ENCODE measurements around the gene TNRC6C.

Gene TNRC6C

DNA sequence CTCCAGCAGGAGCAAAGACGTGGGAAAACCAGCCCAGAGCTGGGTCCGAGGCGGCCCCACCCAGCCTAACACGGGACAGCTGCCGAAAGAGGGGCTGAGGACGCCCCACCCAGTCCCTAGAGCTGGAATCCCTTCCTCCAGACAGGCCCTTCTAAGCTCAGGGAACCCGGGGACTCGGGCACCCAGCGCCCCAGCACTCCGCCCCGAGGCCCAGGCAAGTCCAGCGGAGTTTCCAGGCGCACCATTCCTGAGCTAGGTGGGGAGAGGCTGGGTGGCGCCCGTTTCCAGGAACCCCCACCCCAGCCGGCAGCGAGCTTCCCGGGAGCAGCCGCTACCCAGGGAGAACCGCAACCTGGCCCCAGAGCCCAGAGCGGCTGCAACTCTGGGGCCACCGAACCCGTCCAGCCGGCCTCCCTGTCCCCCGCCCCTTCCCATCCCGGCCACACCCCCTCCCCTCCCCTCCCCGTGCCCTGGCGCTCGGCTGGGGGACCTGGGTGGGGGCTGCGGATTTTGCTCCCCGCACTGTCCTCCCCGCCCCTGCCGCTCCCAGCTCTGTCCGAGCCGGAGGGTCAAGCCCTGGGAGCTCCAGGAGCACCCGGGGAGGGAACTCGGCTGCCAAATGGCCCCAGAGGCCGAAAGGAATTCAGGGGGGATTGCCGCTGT, 169.5 kb downstream of the TNRC6C start (continued):
- TF ChIP-seq ZBTB7A (tag by site-specific recombination; IDR thresholded peaks at IDR 0.05; ENCODE audit: low read depth), result no peak
- no peak for TF ChIP-seq ZFP41 (tag by site-specific recombination; IDR thresholded peaks at IDR 0.05; ENCODE audit: borderline replicate concordance)
- no peak for TF ChIP-seq SP3 (tag by site-specific recombination; IDR thresholded peaks at IDR 0.05)
- TF ChIP-seq, protein P1, sequence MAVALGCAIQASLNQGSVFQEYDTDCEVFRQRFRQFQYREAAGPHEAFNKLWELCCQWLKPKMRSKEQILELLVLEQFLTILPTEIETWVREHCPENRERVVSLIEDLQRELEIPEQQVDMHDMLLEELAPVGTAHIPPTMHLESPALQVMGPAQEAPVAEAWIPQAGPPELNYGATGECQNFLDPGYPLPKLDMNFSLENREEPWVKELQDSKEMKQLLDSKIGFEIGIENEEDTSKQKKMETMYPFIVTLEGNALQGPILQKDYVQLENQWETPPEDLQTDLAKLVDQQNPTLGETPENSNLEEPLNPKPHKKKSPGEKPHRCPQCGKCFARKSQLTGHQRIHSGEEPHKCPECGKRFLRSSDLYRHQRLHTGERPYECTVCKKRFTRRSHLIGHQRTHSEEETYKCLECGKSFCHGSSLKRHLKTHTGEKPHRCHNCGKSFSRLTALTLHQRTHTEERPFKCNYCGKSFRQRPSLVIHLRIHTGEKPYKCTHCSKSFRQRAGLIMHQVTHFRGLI (tag by site-specific recombination; IDR thresholded peaks at IDR 0.05), result no peak
- 0 out of 2 replicates have a peak, but pooled peaks have one; percentile 42 for TF ChIP-seq ZBTB8A (tag by site-specific recombination; IDR thresholded peaks at IDR 0.05)
- TF ChIP-seq KLF8 (tag by site-specific recombination; IDR thresholded peaks at IDR 0.05), result peak; percentile 15; the same call in 1 of the 2 replicates
- TF ChIP-seq, protein P2, sequence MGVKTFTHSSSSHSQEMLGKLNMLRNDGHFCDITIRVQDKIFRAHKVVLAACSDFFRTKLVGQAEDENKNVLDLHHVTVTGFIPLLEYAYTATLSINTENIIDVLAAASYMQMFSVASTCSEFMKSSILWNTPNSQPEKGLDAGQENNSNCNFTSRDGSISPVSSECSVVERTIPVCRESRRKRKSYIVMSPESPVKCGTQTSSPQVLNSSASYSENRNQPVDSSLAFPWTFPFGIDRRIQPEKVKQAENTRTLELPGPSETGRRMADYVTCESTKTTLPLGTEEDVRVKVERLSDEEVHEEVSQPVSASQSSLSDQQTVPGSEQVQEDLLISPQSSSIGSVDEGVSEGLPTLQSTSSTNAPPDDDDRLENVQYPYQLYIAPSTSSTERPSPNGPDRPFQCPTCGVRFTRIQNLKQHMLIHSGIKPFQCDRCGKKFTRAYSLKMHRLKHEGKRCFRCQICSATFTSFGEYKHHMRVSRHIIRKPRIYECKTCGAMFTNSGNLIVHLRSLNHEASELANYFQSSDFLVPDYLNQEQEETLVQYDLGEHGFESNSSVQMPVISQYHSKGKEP (tag by site-specific recombination; IDR thresholded peaks at IDR 0.05), result no peak
- no peak for TF ChIP-seq ZNF184 (tag by site-specific recombination; IDR thresholded peaks at IDR 0.05)
- no peak for TF ChIP-seq ZNF175 (tag by site-specific recombination; IDR thresholded peaks at IDR 0.05)
- TF ChIP-seq, protein P3, sequence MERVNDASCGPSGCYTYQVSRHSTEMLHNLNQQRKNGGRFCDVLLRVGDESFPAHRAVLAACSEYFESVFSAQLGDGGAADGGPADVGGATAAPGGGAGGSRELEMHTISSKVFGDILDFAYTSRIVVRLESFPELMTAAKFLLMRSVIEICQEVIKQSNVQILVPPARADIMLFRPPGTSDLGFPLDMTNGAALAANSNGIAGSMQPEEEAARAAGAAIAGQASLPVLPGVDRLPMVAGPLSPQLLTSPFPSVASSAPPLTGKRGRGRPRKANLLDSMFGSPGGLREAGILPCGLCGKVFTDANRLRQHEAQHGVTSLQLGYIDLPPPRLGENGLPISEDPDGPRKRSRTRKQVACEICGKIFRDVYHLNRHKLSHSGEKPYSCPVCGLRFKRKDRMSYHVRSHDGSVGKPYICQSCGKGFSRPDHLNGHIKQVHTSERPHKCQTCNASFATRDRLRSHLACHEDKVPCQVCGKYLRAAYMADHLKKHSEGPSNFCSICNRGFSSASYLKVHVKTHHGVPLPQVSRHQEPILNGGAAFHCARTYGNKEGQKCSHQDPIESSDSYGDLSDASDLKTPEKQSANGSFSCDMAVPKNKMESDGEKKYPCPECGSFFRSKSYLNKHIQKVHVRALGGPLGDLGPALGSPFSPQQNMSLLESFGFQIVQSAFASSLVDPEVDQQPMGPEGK (tag by site-specific recombination; IDR thresholded peaks at IDR 0.05), result 0 out of 2 replicates have a peak, but pooled peaks have one; percentile 8
- 0 out of 2 replicates have a peak, but pooled peaks have one; percentile 31 for TF ChIP-seq ZNF423 (tag by site-specific recombination; IDR thresholded peaks at IDR 0.05)
- no peak for TF ChIP-seq ZNF121 (tag by site-specific recombination; IDR thresholded peaks at IDR 0.05)
- TF ChIP-seq, protein P4, sequence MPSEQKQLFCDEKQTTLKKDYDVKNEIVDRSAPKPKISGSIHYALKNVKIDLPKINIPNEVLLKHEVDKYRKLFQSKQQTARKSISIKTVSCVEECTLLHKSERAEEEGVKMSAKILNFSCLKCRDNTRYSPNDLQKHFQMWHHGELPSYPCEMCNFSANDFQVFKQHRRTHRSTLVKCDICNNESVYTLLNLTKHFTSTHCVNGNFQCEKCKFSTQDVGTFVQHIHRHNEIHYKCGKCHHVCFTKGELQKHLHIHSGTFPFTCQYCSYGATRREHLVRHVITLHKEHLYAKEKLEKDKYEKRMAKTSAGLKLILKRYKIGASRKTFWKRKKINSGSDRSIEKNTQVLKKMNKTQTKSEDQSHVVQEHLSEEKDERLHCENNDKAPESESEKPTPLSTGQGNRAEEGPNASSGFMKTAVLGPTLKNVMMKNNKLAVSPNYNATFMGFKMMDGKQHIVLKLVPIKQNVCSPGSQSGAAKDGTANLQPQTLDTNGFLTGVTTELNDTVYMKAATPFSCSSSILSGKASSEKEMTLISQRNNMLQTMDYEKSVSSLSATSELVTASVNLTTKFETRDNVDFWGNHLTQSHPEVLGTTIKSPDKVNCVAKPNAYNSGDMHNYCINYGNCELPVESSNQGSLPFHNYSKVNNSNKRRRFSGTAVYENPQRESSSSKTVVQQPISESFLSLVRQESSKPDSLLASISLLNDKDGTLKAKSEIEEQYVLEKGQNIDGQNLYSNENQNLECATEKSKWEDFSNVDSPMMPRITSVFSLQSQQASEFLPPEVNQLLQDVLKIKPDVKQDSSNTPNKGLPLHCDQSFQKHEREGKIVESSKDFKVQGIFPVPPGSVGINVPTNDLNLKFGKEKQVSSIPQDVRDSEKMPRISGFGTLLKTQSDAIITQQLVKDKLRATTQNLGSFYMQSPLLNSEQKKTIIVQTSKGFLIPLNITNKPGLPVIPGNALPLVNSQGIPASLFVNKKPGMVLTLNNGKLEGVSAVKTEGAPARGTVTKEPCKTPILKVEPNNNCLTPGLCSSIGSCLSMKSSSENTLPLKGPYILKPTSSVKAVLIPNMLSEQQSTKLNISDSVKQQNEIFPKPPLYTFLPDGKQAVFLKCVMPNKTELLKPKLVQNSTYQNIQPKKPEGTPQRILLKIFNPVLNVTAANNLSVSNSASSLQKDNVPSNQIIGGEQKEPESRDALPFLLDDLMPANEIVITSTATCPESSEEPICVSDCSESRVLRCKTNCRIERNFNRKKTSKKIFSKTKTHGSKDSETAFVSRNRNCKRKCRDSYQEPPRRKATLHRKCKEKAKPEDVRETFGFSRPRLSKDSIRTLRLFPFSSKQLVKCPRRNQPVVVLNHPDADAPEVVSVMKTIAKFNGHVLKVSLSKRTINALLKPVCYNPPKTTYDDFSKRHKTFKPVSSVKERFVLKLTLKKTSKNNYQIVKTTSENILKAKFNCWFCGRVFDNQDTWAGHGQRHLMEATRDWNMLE (tag by site-specific recombination; conservative IDR thresholded peaks at IDR 0.05; ENCODE audit: low read depth), result no peak
- TF ChIP-seq ZNF169 (tag by site-specific recombination; IDR thresholded peaks at IDR 0.05), result no peak
- TF ChIP-seq, protein P5, sequence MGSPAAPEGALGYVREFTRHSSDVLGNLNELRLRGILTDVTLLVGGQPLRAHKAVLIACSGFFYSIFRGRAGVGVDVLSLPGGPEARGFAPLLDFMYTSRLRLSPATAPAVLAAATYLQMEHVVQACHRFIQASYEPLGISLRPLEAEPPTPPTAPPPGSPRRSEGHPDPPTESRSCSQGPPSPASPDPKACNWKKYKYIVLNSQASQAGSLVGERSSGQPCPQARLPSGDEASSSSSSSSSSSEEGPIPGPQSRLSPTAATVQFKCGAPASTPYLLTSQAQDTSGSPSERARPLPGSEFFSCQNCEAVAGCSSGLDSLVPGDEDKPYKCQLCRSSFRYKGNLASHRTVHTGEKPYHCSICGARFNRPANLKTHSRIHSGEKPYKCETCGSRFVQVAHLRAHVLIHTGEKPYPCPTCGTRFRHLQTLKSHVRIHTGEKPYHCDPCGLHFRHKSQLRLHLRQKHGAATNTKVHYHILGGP (tag by site-specific recombination; IDR thresholded peaks at IDR 0.05), result no peak
- no peak for TF ChIP-seq KLF10 (tag by site-specific recombination; IDR thresholded peaks at IDR 0.05)
- TF ChIP-seq OVOL3 (tag by site-specific recombination; IDR thresholded peaks at IDR 0.05), result no peak
- TF ChIP-seq ZNF548 (tag by site-specific recombination; IDR thresholded peaks at IDR 0.05), result no peak
- no peak for TF ChIP-seq ZNF792 (tag by site-specific recombination; IDR thresholded peaks at IDR 0.05)
- no peak for TF ChIP-seq ZBTB48 (tag by site-specific recombination; IDR thresholded peaks at IDR 0.05)
- TF ChIP-seq ZNF843 (tag by site-specific recombination; IDR thresholded peaks at IDR 0.05), result no peak
- TF ChIP-seq, protein P6, sequence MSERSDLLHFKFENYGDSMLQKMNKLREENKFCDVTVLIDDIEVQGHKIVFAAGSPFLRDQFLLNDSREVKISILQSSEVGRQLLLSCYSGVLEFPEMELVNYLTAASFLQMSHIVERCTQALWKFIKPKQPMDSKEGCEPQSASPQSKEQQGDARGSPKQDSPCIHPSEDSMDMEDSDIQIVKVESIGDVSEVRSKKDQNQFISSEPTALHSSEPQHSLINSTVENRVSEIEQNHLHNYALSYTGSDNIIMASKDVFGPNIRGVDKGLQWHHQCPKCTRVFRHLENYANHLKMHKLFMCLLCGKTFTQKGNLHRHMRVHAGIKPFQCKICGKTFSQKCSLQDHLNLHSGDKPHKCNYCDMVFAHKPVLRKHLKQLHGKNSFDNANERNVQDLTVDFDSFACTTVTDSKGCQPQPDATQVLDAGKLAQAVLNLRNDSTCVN (tag by site-specific recombination; optimal IDR thresholded peaks at IDR 0.05), result peak; percentile 1
- no peak for TF ChIP-seq MEIS1 (CRISPR knock-in tag; IDR thresholded peaks at IDR 0.05; ENCODE audit: borderline replicate concordance)
- TF ChIP-seq ZNF510 (tag by site-specific recombination; IDR thresholded peaks at IDR 0.05; ENCODE audit: insufficient replicate concordance), result no peak
- TF ChIP-seq ZNF560 (tag by site-specific recombination; IDR thresholded peaks at IDR 0.05; ENCODE audit: borderline replicate concordance), result no peak
- no peak for TF ChIP-seq ZNF404 (tag by site-specific recombination; IDR thresholded peaks at IDR 0.05)

All from HEK293 (cell line).